Sigmoid colon (tissue), 4 donors: ENCODE measurements around the gene NFIC.

Experiments used
- POLR2A ChIP-seq, 2 donors: fragments of 450-650 bp; IDR thresholded peaks; one replicate each; pipeline ENCODE4 v1.6.1; 2016; ENCODE audit warnings: antibody characterized with exemption in 2 of 2, mild to moderate bottlenecking in 2 of 2, moderate library complexity in 2 of 2
- POLR2AphosphoS5 ChIP-seq, 4 donors: sonication (generic); formaldehyde crosslinking; IDR thresholded peaks; one replicate each; pipeline ENCODE4 v1.6.1; 2017; ENCODE audit warnings: antibody characterized with exemption in 4 of 4
- TF ChIP-seq, protein P1 (sequence below), 4 experiments: fragments of 450-650 bp in 3 of 4; fragments of 200-600 bp in 1 of 4; IDR thresholded peaks; one replicate each; pipeline ENCODE4 v1.5.1; 2016 to 2019; ENCODE audit warnings: antibody characterized with exemption in 4 of 4, mild to moderate bottlenecking in 3 of 4, moderate library complexity in 2 of 4

- TF ChIP-seq, protein P1, sequence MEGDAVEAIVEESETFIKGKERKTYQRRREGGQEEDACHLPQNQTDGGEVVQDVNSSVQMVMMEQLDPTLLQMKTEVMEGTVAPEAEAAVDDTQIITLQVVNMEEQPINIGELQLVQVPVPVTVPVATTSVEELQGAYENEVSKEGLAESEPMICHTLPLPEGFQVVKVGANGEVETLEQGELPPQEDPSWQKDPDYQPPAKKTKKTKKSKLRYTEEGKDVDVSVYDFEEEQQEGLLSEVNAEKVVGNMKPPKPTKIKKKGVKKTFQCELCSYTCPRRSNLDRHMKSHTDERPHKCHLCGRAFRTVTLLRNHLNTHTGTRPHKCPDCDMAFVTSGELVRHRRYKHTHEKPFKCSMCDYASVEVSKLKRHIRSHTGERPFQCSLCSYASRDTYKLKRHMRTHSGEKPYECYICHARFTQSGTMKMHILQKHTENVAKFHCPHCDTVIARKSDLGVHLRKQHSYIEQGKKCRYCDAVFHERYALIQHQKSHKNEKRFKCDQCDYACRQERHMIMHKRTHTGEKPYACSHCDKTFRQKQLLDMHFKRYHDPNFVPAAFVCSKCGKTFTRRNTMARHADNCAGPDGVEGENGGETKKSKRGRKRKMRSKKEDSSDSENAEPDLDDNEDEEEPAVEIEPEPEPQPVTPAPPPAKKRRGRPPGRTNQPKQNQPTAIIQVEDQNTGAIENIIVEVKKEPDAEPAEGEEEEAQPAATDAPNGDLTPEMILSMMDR (IDR thresholded peaks at IDR 0.05): no peak
- no peak for TF ChIP-seq POLR2A (IDR thresholded peaks at IDR 0.05)
- TF ChIP-seq POLR2AphosphoS5 (IDR thresholded peaks at IDR 0.05): no peak
Observed at GRCh38 chr19:3494559-3494958, 128.2 kb downstream of the NFIC start.
